Loucy (cell line): ENCODE data around the gene EPHB1.

Source experiments
- H2AFZ ChIP-seq: fragments of 200-600 bp; sonication (generic); 2 replicates; pipeline ENCODE4 v1.6.0; 2016; ENCODE audit warnings: antibody characterized with exemption, mild to moderate bottlenecking, low read length, moderate library complexity
- H3F3A ChIP-seq: fragments of 200-600 bp; 2 replicates; pipeline ENCODE4 v1.6.0; 2016; ENCODE audit warnings: antibody characterized with exemption, low read depth, mild to moderate bottlenecking
- H3K27me3 ChIP-seq: fragments of 200-600 bp; sonication (generic); 2 replicates; pipeline ENCODE4 v1.6.1; 2014; ENCODE audit warnings: low read length, mild to moderate bottlenecking; ENCODE audit not compliant: insufficient read depth, poor library complexity, severe bottlenecking
- H3K36me3 ChIP-seq: fragments of 200-600 bp; sonication (generic); 2 replicates; pipeline ENCODE4 v1.6.1; 2016; ENCODE audit warnings: low read length; ENCODE audit not compliant: insufficient read depth
- H3K4me1 ChIP-seq: fragments of 200-600 bp; sonication (generic); 2 replicates; pipeline ENCODE4 v1.5.1; 2014; ENCODE audit warnings: low read length, mild to moderate bottlenecking; ENCODE audit not compliant: insufficient read depth, poor library complexity, severe bottlenecking
- H3K4me2 ChIP-seq: fragments of 200-600 bp; sonication (generic); 2 replicates; pipeline ENCODE4 v1.6.0; 2014; ENCODE audit warnings: antibody characterized with exemption, low read length, low read depth, mild to moderate bottlenecking; ENCODE audit not compliant: poor library complexity, severe bottlenecking
- H3K4me3 ChIP-seq: fragments of 200-600 bp; sonication (generic); 2 replicates; pipeline ENCODE4 v1.5.1; 2014; ENCODE audit warnings: low read length, mild to moderate bottlenecking, mixed read lengths; ENCODE audit not compliant: poor library complexity, severe bottlenecking
- H3K79me2 ChIP-seq: fragments of 200-600 bp; sonication (generic); 2 replicates; pipeline ENCODE4 v1.6.1; 2014; ENCODE audit warnings: low read length; ENCODE audit not compliant: insufficient read depth
- H3K9ac ChIP-seq: fragments of 200-600 bp; sonication (generic); 2 replicates; pipeline ENCODE4 v1.6.0; 2014; ENCODE audit warnings: mild to moderate bottlenecking, low read depth, low read length, moderate library complexity; ENCODE audit not compliant: poor library complexity, severe bottlenecking
- H3K9me2 ChIP-seq: fragments of 200-600 bp; sonication (generic); replicated peaks from 2 replicates; pipeline ENCODE4 v1.6.1; 2016; ENCODE audit warnings: low read depth, low read length, mixed read lengths
- H3K9me3 ChIP-seq: fragments of 200-600 bp; sonication (generic); 2 replicates; pipeline ENCODE4 v1.6.1; 2014; ENCODE audit warnings: mild to moderate bottlenecking, antibody characterized with exemption, low read length, low read depth; ENCODE audit not compliant: insufficient read depth
- H4K20me1 ChIP-seq: fragments of 200-600 bp; sonication (generic); 2 replicates; pipeline ENCODE4 v1.6.0; 2014; ENCODE audit warnings: antibody characterized with exemption, low read length, mild to moderate bottlenecking; ENCODE audit not compliant: insufficient read depth, poor library complexity, severe bottlenecking
- EZH2phosphoT487 ChIP-seq: fragments of 200-600 bp; IDR thresholded peaks from 2 replicates; pipeline ENCODE4 v1.6.1; 2018; ENCODE audit warnings: antibody characterized with exemption, mild to moderate bottlenecking, moderate library complexity, borderline replicate concordance
- TF ChIP-seq, protein P1 (sequence below): fragments of 200-600 bp; sonication (generic); conservative IDR thresholded peaks from 2 replicates; pipeline ENCODE4 v1.5.1; 2014; ENCODE audit warnings: mild to moderate bottlenecking, antibody characterized with exemption, low read length

The EPHB1 gene

DNA sequence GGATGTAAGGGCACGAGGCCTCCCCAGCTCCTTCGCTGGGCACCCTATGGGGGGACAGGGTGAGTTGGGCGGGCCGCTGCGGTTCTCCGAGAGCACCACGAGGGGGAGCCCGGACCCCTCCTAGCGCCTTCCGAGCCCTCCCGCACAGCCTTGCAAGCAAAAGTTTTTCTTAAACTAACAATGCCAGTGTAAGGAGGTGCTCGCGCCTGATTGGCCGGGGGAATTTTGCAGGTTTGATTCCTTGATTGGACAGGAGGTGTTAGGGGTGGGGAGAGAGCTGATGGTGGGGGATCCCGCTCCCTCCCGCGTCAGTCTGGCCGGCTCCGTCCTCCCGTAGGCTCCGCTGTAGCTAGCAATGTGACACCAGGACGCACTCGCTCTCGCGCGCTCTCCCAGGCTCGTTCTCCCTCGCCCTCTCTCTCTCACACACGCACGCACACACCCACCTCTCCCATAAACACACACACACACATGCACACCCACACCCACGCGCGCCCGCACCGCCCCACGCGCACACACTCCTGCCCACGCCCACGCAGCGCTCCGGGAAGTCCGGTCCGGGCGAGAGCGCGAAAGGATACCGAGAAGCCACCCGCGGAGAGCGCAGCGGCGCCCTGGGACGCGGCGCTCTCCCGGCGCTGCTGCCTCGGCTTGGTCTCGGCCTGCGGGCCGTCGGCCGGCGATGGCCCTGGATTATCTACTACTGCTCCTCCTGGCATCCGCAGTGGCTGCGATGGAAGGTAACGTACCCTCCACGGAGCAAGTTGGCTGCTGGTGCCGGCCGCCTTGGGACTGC is at the start of gene EPHB1:
Gene EPHB1, plus strand, starts transcription at position 311 of the 796 bp plus-strand sequence.
- Histone ChIP-seq H3K27me3 (no peaks in the 10 kb centered on the region), H3F3A (no peaks in the 10 kb centered on the region), H3K4me2 (peak within 1 kb of the TSS; percentile 56), H2AFZ (peak within 1 kb of the TSS; percentile 81), H3K36me3 (no peaks in the 10 kb centered on the region), H4K20me1 (no peaks in the 10 kb centered on the region), H3K9ac (no peak within 1 kb of the TSS), H3K9me3 (no peaks in the 10 kb centered on the region), H3K4me3 (peak within 1 kb of the TSS; percentile 68), H3K79me2 (no peaks in the 10 kb centered on the region), H3K4me1 (no peaks in the 10 kb centered on the region), H3K9me2 (no peaks in the 10 kb centered on the region)
- TF ChIP-seq, protein P1, sequence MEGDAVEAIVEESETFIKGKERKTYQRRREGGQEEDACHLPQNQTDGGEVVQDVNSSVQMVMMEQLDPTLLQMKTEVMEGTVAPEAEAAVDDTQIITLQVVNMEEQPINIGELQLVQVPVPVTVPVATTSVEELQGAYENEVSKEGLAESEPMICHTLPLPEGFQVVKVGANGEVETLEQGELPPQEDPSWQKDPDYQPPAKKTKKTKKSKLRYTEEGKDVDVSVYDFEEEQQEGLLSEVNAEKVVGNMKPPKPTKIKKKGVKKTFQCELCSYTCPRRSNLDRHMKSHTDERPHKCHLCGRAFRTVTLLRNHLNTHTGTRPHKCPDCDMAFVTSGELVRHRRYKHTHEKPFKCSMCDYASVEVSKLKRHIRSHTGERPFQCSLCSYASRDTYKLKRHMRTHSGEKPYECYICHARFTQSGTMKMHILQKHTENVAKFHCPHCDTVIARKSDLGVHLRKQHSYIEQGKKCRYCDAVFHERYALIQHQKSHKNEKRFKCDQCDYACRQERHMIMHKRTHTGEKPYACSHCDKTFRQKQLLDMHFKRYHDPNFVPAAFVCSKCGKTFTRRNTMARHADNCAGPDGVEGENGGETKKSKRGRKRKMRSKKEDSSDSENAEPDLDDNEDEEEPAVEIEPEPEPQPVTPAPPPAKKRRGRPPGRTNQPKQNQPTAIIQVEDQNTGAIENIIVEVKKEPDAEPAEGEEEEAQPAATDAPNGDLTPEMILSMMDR: peak; percentile 85
- no peak for TF ChIP-seq EZH2phosphoT487

DNA sequence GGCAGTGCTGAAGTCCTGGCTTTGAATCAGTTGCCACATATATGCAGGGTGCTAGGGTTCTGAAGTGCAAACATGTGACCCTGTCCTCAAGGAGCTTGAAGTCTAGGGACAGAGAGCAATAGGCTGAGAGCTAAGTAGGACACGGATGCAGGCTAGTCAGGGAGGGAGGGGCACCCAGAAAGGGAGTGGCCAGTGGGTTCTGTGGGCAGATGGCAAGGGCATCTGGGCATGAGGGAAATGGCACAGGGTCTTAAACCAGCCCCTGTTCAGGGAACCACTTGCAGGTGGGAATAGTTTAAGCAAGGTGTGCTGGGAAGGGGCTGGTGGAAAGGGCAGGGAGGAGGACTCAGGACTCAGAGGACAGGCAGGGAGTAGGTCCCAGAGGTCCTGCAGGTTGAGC is 46.4 kb upstream of the EPHB1 start:
- Histone ChIP-seq H3K4me2 (no peak overlapping the region), H3K9ac (no peak overlapping the region), H3K36me3 (no peaks in the 10 kb centered on the region), H3K27me3 (no peaks in the 10 kb centered on the region), H3K9me2 (no peaks in the 10 kb centered on the region), H3K4me1 (no peaks in the 10 kb centered on the region), H3F3A (no peaks in the 10 kb centered on the region), H2AFZ (no peak overlapping the region), H4K20me1 (no peaks in the 10 kb centered on the region), H3K79me2 (no peaks in the 10 kb centered on the region), H3K9me3 (no peaks in the 10 kb centered on the region), H3K4me3 (no peak overlapping the region)
- TF ChIP-seq, protein P1: no peak
- no peak for TF ChIP-seq EZH2phosphoT487

DNA sequence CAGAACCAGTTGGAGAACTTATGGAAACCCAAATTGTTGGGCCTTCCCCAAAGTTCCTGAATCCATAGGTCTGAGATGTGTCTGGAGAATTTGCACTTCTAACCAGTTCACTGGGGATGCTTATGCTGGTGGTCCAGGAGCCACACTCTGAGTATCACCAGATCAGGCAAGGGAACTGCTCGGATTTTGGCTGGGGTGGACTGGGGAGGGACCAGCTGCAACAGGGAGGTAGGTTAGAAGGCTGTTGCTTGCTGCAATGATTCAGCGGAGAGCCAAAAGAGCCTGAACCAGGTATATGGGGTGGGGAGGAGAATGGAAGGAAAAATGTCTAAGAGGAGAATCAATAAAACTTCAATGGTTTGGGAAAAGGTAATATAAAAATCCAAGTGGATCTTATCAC is 45.9 kb upstream of the EPHB1 start:
- H3K27me3 ChIP-seq: no peaks in the 10 kb centered on the region
- H2AFZ ChIP-seq: no peak overlapping the region
- no peaks in the 10 kb centered on the region for H3F3A ChIP-seq
- no peak overlapping the region for H3K4me2 ChIP-seq
- H3K79me2 ChIP-seq: no peaks in the 10 kb centered on the region
- H3K4me1 ChIP-seq: no peaks in the 10 kb centered on the region
- H3K36me3 ChIP-seq: no peaks in the 10 kb centered on the region
- H3K9me2 ChIP-seq: no peaks in the 10 kb centered on the region
- H4K20me1 ChIP-seq: no peaks in the 10 kb centered on the region
- TF ChIP-seq, protein P1: no peak
- no peak for TF ChIP-seq EZH2phosphoT487
- H3K9ac ChIP-seq: no peak overlapping the region
- H3K4me3 ChIP-seq: no peak overlapping the region
- H3K9me3 ChIP-seq: no peaks in the 10 kb centered on the region
